Activated effector memory CD4-positive, alpha-beta T cell treated with anti-CD3 and anti-CD28 coated beads, Interleukin-2, amount 50 U/mL, for 16 hours (primary cell): ENCODE data around the gene NOL4L.
A peak's percentile ranks its signal among the peaks of the same experiment; 100 is the strongest.

Experiments
- DNase-seq: peaks from one replicate; pipeline ENCODE4 v3.0.0-alpha.2; 2020

Gene NOL4L

DNA sequence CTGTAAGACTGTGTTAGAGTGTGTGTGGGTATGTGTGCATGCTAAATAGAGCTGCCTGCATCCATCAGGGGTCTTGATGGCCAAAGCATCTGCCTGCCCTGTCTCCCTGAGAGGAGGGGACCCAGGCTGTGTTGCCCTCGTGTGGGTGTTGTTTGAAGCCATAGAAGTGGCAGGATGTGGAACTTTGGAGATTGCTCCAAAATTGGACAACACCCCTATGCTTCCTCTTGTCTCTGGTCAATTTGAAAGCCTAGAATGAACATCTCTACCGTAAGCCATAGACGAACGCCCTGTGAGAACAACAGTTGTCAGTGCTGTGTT is 144.4 kb downstream of the NOL4L start:
- DNase-seq, result no peak

DNA sequence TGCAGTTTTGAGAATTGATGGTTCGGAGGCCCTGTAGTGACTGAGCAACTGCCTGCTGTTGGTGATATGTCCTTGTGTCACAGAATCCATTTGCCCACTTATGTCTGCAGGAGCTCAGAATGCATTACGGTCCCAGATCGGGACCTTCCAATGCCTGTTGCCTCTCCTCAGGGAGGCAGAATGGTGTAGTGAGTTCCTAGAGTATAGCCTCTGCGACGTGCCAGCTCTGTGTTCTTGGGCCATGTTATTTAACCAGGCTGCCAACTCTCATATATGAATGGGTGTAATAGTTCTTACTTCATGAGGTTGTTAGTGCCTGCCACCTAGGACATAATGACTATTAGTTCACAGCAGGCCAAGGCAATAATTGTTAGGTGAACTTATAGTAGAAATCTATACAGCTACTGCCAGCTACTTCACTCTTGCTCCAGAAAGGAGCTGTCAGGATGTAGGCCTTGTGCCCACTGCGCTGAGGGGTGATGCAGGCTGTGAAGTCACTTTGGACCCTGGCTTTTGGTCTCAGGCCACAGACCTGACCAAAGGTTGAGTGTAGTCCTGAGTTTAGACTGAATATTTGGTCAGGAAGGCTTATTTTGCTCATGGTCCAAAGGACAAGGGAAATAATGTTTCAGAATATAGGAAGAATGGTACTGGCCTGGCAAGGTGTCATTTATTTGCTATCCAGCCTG is 144.9 kb downstream of the NOL4L start:
- DNase-seq, result no peak

DNA sequence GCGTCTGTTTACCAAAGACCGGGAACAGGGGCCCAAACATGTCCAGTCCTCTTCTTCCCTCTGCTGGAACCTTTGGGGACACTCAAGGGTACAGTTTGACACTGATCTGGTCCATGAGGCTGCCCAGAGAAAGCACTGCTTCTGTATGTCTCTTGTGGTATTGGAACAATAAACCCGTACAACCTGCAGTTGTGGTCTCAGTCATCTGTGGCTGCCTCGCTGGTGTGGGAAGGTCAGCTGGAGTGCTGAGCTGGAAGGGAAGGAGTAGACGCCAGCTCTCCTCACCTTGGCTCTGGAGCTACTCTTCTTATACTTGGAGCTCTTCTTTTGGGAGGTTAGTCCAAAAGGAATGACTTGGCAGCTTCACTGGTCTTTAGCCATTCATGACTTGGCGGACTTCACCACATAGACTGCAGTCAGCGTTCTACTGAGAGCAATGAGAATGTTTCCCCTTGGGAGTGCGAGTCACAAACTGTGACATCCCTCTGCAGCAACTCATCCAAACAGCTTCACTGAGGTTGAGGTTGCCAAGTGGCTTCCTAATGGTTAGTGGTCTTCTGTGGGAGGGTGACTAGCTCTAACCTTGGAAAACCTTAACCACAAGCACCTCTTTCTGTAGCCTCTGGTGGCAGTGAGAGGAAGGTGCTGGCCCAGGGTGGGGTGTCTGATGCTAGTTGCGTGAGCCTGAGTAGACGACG is 145.9 kb downstream of the NOL4L start:
- no peak for DNase-seq

DNA sequence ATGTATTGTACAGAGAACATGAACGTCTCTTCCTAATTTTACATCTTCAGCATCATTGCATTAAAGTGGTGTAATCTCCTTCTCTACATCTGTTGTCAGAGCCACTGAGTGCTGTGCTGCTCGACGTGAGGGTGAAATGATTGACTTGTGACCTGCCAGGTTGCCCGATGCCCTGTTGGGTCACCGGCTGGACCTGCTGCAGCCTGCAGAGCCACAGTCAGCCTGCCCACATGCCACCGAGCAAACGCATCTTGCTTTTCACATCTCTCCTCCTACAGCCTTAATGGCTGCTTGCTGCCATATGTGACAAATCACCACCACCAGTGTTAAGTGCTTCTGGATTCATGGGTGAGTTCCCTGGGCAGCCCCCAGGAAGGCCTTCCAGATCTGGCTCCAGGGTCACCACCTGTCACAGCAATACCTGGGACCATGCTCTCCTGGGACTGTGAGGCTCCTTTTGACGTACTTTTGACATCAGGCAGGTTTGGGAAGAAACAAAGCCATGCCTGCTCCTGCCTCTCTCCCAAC is 146.7 kb downstream of the NOL4L start:
- DNase-seq, result no peak

GRCh38 chr20:32437391-32438074 is 147.6 kb downstream of the NOL4L start:
- DNase-seq, result peak; percentile 66

- DNase-seq, result no peak
These were observed 148.2 kb downstream of the NOL4L start for GRCh38 chr20:32436968-32437367.

- no peak for DNase-seq
These were observed 148.8 kb downstream of the NOL4L start for GRCh38 chr20:32436142-32436861.

DNA sequence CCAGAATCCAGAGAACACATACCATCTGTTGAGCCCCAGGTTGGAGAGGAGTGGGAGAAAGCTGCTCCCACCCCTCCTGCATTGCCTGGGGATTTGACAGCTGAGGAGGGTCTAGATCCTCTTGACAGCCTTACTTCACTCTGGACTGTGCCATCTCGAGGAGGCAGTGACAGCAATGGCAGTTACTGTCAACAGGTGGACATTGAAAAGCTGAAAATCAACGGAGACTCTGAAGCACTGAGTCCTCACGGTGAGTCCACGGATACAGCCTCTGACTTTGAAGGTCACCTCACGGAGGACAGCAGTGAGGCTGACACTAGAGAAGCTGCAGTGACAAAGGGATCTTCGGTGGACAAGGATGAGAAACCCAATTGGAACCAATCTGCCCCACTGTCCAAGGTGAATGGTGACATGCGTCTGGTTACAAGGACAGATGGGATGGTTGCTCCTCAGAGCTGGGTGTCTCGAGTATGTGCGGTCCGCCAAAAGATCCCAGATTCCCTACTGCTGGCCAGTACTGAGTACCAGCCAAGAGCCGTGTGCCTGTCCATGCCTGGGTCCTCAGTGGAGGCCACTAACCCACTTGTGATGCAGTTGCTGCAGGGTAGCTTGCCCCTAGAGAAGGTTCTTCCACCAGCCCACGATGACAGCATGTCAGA is 149.6 kb downstream of the NOL4L start:
- no peak for DNase-seq

GRCh38 chr20:32434434-32434833 is 150.7 kb downstream of the NOL4L start:
- no peak for DNase-seq

GRCh38 chr20:32433311-32434021 is 151.7 kb downstream of the NOL4L start:
- DNase-seq, result no peak

- no peak for DNase-seq
These were observed 152.9 kb downstream of the NOL4L start for GRCh38 chr20:32432277-32432676.

- no peak for DNase-seq
These were observed 153.7 kb downstream of the NOL4L start for GRCh38 chr20:32431457-32431856.

DNA sequence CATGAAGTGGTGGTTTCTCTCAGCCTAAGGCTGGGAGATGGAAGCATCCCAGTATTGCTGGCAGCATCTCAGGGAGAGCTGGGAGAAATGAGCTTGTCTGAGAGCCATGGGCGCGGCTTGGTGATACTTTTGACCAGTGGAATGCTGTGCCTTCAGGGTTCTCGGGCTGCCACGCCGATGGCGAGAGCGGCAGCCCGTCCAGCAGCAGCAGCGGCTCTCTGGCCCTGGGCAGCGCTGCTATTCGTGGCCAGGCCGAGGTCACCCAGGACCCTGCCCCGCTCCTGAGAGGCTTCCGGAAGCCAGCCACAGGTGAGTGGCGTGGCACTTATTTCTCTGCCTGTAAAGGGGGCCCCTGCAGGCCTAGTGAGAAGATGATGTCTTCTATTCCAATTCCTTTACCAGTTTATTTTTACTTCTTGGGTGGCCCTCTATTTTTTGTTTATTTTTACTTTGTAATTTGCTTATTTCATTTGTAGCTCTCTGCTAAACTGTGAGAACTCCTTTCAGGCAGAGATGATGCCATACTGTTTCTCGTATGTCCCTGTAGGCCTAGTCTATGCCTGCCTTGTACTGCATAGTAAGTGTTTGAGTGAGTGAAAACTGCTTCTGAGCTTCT is 155.3 kb downstream of the NOL4L start:
- no peak for DNase-seq

DNA sequence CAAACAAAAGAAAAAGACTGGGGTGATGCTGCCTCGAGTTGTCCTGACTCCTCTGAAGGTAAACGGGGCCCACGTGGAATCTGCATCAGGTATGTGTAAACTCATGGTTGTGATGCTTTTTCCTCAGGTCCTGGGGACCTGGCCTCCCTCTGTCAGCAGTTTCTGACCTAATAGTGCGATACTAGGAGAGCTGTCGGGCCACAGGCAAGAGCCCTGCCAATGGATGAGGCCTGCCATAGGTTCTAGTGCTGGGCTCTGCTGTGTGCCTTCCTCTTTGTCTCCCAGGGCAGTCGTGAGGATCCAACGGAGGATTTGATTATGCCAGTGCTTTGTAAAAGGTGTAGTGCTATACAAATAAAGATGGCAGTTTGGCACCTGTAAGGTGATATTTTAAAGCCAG is 155.8 kb downstream of the NOL4L start:
- no peak for DNase-seq

DNA sequence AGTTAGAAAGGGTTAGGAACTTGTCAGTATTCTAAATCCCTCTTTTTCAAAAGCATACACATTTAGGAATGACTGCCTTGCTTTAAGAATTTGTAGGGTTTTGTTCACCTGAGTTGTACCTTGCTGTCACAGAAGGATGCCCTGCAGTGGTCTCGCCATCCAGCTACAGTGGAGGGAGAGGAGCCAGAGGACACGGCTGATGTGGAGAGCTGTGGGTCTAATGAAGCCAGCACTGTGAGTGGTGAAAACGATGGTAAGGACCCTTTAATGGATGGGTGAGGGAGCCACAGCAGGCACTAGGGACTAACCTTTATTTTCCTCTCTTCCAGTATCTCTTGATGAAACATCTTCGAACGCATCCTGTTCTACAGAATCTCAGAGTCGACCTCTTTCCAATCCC is 157.1 kb downstream of the NOL4L start:
- DNase-seq, result no peak

DNA sequence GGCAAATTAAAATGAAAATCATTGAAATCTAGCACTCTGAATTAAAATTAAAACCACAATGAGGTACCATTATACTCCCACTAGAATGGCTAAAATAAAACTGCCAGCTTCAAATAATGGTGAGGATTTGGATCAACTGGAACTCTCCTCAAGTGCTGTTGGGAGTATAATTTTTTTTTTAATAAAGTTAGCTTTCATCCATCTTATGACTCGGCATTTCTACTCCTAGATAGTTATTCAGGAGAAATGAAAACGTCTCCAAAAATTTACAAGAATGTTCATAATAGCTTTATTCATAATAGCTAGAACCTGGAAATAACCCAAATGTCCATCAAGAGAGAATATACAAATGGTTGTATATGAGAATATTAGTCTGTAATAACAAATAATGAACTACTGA is 163.8 kb downstream of the NOL4L start:
- DNase-seq, result no peak

DNA sequence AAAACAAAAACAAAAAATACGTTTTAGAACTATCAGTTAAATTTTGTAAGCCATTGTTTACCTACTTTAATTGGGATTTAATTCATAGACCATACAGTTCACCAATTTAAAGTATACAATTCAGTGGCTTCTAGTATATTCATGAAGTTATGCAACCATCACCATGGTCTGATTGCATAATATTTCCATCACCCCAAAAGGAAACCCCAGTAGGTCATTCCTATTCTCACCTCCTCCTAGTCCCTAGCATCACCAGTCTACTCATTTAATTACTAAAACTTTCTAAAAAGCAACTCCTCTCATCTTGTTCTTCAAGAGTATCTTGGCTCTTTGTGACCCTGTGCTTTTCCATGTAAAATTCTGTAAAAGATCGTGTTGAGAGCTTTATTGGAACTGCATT is 166.8 kb downstream of the NOL4L start:
- DNase-seq, result no peak

DNA sequence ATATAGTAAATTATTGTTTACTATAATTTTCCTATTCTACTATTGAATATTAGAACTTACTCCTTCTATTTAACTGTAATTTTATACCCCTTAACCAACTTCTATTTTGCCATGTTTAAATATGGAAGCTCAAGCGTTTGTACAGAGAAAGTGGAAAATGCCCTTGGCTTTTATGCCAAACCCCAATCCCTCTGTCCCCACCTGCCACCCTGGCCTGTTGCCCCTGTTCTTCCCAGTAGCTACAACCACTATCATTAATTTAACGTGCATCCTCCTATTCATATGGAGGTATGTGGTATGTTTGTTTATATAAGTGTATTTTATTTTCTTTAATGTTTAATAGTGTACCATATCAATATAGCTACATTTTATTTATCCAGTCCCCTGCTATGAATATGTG is 168.9 kb downstream of the NOL4L start:
- no peak for DNase-seq

- DNase-seq, result no peak
These were observed 169.6 kb downstream of the NOL4L start for GRCh38 chr20:32415494-32415893.

DNA sequence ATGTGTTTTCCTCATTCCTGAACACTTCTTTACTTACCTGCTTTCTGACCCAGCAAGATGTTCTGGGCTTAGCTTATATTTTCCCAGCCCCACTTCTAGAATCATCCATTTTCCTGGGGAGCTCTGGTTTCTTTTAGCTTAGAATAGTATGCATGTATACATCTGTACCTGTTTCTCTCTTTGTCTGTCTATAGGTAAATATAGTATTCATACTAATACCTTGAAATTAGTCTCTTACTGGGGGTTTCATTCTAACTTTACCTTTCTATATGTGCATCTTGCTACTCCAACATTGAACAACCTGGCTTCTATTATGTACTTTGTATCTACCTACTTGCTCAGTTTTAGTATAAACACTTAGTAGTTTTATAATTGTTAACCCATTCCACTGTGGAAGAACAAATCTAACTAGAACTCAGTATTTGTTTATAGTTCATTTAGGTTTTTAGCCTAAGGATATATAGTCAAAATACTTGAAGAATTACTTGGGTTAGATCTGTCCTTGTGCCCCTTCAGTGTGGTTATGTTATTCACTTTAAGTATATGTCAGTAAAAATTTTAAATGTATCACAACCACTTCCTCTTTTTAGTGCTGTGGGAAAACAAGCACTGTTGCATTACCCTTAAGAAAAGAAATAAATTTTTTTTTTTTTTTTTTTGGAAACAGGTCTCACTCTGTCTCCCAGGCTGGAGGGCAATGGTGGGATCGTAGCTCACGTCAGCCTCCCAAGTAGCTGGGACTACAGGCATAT is 173.0 kb downstream of the NOL4L start:
- DNase-seq, result no peak
